ENCODE data around the gene C16orf92.

C16orf92 gene, protein sequence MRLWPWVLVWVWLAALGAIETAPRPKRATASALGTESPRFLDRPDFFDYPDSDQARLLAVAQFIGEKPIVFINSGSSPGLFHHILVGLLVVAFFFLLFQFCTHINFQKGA

GRCh38 chr16:30022887-30023286 lies at the start of gene C16orf92:
C16orf92 (plus strand) TSS chr16:30023198; CDS start chr16:30023341, 143 bp downstream.
- no peak for DNase-seq (ENCODE audit: low spot score)

- DNase-seq (ENCODE audit: low spot score), result peak; percentile 98
These were observed 49.4 kb upstream of the C16orf92 start, which contains the start of gene TAOK2 for GRCh38 chr16:29973384-29974246. TAOK2 (plus strand) TSS chr16:29973868; CDS start chr16:29977773, 3,905 bp downstream.

DNA sequence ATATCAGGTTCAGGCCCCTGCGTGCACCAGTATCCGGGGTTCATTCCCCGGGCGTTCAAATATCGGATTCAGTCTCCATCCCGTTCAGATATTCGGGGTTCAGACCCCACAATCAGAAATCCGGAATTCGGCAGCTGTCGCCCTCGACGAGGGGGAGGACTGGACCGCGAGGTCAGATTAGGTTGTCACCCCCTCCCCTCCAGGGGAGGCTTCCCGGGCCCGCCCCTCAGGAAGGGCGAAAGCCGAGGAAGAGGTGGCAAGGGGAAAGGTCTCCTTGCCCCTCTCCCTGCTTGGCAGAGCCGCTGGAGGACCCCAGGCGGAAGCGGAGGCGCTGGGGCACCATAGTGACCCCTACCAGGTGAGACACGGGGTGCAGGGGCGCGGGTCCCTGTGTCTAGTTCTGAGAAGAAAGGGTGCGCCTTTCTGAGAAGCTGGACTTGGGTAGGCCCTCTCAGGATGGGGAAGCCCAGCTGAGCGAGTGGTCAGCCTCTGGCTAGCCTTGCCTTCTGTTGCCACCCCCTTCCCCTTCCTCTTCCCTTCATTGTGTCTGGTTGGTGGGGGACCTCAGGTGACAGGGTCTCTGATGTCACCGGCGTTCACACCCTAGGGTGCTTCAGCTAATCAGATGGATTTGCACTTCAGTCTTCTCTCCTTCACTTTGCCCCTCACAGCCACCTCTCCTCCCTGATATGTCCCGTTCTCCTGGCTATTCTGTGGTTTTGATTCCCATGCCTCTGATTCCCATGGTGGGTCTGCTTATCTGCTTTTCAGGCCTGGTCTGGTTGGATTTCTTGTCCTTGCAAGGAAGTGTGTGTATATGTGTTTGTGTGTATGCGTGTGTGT lies 48.5 kb upstream of the C16orf92 start:
- no peak for DNase-seq (ENCODE audit: low spot score)

DNA sequence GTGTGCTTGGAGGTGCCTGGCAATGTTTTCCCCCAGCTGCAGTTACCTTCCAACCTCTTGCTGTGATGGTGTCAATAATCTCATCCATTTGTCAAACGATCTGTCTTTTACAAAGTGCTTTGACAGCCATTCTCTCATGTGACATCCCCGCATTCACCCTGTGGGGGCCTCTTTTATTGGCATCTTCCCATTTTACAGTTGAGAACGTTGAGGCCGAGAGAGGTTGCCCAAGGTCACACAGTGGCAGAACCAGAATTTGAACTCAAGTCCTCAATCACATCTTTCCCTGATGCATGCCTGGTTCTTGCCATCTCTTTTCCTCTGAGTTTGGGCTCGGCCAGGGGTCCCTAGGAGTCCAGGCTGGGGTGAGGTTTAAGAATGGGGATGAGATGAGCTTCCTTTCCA lies 47.9 kb upstream of the C16orf92 start:
- DNase-seq (ENCODE audit: low spot score), result no peak

DNA sequence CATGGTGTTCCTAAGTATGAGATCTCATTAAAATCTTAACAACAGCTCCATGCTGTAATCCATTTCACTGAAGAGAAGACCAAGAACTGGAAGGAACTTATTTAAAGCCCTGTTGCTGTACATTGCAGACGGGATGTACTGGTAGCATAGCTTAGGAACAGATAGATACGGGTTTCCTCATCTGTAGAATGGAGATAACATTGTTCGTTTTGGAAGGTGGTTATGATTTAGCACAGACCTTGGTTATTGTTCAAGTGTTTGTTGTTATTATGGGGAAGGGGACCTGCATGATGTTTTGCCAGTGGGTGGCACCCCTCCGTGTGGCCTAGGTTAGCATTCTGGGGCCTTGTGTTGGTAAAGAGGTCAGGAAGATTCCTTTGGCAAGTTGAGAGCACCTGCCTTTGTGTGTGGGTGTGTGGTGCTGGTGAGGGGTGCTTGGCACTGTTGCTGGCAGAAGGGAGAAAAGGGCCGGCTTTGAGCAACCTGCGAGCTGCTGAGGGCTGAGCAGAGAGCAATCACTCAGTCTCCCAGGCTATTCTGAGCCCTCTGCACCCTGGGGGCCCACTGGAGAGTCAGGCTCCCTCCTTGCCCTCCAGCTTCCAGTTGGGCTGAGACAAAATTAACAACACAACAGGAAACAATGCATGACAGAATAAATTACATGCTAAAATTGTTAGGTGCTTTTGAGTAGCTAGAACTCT lies 47.0 kb upstream of the C16orf92 start:
- DNase-seq (ENCODE audit: low spot score), result no peak

DNA sequence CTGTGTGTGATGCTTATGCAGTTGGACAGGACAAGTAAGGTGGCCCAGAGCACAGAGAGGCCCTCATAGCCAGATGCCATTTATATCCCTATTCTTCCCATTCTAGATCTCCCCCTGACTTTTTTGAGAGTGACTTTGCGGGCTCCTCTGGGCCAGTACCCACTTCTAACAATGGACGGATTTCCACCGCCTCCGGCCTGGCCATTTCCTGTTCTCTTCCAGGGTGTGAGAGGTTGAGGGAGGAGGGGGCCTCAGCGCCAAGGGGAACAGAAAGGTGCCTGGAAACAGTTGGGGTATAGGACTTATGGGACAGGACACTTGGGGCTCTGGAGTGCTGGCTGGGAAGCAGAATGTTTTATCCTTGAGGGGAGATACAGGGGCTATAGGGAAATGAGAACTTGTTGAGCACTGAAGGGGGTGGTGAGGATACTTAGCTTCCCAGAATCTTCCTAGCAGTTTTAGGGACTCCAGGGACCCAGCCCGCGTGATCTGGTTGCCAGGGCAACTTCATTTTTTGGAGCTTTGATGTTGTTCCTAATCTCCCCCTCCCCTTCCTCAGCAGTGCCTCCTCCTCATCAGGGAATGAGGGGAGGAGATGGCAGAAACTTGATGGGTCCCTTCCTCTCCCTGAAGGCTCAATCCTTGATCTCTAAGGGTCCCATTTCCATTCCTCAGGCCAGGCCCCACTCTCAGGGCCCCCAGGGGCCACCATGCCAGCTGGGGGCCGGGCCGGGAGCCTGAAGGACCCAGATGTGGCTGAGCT lies 45.8 kb upstream of the C16orf92 start:
- DNase-seq (ENCODE audit: low spot score), result no peak

DNA sequence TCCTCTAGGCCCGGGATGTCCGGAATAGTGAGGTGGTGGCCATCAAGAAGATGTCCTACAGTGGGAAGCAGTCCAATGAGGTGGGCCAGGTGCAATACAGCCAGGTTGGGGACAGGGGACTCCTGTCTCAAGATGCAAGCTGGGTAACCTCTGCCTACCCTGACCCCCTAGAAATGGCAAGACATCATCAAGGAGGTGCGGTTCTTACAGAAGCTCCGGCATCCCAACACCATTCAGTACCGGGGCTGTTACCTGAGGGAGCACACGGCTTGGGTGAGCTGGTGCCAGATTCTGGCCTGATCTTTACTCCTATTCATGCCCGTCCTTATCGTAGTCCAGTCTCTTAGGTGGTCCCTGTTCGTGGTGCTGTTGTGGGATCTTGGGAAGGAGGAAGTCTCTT lies 44.9 kb upstream of the C16orf92 start:
- no peak for DNase-seq (ENCODE audit: low spot score)

DNA sequence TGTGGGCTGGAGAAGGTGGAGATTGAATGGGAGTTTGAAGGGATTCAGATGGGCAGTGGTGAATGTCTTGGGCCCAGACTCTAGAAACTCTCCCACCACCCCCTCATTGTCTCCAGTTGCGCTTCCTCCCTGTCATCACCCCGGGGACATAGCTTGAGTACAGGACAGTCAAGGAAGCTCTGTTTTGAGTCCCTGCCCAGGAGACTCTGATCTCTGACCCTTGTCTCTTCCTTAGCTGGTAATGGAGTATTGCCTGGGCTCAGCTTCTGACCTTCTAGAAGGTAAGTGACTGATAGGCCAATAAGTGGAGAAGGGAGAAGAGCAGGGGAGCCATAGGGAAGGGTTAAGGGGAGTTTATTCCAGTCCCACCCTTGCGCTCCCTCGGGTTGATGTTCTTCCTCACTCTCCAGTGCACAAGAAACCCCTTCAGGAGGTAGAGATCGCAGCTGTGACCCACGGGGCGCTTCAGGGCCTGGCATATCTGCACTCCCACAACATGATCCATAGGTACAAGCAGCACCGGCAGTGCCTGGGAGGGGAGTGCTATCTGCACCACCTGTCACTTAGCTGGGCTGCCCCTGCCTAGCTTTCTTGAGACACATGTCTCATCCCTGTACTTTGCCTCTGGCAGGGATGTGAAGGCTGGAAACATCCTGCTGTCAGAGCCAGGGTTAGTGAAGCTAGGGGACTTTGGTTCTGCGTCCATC lies 44.3 kb upstream of the C16orf92 start:
- DNase-seq (ENCODE audit: low spot score), result no peak

GRCh38 chr16:29982560-29983419 lies 40.2 kb upstream of the C16orf92 start:
- no peak for DNase-seq (ENCODE audit: low spot score)

GRCh38 chr16:29983420-29984136 lies 39.4 kb upstream of the C16orf92 start:
- no peak for DNase-seq (ENCODE audit: low spot score)

DNA sequence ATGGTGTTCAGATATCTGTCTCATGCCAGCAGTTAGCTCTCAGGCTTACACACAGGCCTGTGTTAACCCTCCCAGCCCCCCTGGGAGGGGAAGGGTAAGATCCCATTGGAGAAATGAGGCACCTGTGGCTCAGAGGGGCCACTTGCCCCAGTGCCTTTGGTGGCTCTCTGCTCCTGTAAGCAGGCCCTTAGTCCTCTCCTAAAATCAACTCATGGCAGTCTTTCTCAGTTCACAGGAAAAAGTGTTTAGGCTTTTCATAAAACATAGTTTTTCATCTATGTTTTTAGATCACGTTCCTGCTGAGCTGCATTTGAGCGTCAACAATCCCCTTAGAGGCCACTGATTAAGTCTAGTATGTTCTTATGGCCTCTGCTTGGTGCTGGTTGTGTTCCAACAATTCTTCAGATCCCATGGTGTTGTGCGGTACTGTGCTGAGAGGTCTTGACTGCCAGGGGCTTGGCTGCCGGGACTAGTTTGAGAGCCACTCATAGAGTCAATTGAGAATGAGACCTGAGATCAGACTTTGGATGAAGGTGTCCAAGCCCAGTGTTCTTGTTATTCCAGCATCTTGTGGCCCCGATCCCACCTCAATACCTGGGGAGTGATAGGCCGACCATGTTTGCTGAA lies 38.7 kb upstream of the C16orf92 start:
- DNase-seq (ENCODE audit: low spot score), result no peak

DNA sequence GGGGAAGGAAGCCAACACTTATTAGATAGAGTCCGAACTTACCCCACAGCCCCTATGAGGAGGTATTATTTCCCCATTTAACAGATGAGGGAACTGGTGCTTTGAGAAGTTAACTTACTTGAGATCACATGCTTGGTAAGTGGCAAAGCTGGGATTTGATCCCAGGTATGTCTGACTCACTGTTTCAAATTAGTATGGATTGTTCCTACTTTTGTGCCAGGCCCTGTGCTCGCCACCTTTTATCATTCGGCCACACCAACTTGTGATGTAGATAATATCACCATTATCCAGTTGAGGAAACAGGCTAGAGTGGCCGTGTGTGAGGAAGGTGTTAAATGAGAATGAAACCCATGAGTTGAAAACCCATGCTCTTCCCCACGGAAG lies 38.2 kb upstream of the C16orf92 start:
- DNase-seq (ENCODE audit: low spot score), result no peak

GRCh38 chr16:29985271-29985811 lies 37.7 kb upstream of the C16orf92 start:
- DNase-seq (ENCODE audit: low spot score), result no peak

- DNase-seq (ENCODE audit: low spot score), result no peak
These were observed 36.8 kb upstream of the C16orf92 start for GRCh38 chr16:29986231-29986630.

DNA sequence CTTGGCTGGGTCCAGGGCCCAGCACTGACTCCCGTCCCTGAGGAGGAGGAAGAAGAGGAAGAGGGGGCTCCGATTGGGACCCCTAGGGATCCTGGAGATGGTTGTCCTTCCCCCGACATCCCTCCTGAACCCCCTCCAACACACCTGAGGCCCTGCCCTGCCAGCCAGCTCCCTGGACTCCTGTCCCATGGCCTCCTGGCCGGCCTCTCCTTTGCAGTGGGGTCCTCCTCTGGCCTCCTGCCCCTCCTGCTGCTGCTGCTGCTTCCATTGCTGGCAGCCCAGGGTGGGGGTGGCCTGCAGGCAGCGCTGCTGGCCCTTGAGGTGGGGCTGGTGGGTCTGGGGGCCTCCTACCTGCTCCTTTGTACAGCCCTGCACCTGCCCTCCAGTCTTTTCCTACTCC lies 36.1 kb upstream of the C16orf92 start:
- DNase-seq (ENCODE audit: low spot score), result no peak

DNA sequence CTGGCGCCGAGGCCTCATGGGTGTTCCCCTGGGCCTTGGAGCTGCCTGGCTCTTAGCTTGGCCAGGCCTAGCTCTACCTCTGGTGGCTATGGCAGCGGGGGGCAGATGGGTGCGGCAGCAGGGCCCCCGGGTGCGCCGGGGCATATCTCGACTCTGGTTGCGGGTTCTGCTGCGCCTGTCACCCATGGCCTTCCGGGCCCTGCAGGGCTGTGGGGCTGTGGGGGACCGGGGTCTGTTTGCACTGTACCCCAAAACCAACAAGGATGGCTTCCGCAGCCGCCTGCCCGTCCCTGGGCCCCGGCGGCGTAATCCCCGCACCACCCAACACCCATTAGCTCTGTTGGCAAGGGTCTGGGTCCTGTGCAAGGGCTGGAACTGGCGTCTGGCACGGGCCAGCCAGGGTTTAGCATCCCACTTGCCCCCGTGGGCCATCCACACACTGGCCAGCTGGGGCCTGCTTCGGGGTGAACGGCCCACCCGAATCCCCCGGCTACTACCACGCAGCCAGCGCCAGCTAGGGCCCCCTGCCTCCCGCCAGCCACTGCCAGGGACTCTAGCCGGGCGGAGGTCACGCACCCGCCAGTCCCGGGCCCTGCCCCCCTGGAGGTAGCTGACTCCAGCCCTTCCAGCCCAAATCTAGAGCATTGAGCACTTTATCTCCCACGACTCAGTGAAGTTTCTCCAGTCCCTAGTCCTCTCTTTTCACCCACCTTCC lies 35.5 kb upstream of the C16orf92 start:
- no peak for DNase-seq (ENCODE audit: low spot score)

- no peak for DNase-seq (ENCODE audit: low spot score)
These were observed 34.5 kb upstream of the C16orf92 start for GRCh38 chr16:29988346-29989075.

Data from RKO (cell line).